Right lobe of liver (tissue), 6 donors: ENCODE data around the gene RPS5. TPM values are rescaled to one million over a fixed set of nuclear protein-coding genes. Genes with fewer than 3 reads are reported as not detected.

ENCODE experiments used
- ATAC-seq, 4 donors: fragments of 200-7000 bp; cut with Tn5 transposase; one replicate each; pipeline ENCODE4 v1.9.1; 2020; ENCODE audit warnings: mild to moderate bottlenecking in 4 of 4, moderate library complexity in 4 of 4
- DNase-seq, 3 donors: peaks; one replicate each; pipeline ENCODE4 v3.0.0-alpha.2; 2020
- H3K27ac ChIP-seq, 3 donors: fragments of 200-600 bp; one replicate each; pipeline ENCODE4 v1.8.0; 2022
- H3K27me3 ChIP-seq, 2 donors: fragments of 200-600 bp; one replicate each; pipeline ENCODE4 v1.8.0; 2022
- H3K36me3 ChIP-seq, 4 donors: fragments of 200-600 bp; sonication (generic) in 1 of 4; one replicate each; pipeline versions ENCODE4 v1.5.1 to v1.8.0; 2017 to 2022; ENCODE audit warnings: control low read depth in 1 of 4
- H3K4me1 ChIP-seq, 4 donors: fragments of 200-600 bp; sonication (generic) in 1 of 4; one replicate each; pipeline versions ENCODE4 v1.5.1 to v1.8.0; 2017 to 2022; ENCODE audit warnings: control low read depth in 1 of 4
- H3K4me3 ChIP-seq, 3 donors: fragments of 200-600 bp; one replicate each; pipeline ENCODE4 v1.8.0; 2022
- H3K9me3 ChIP-seq, 4 donors: fragments of 200-600 bp; sonication (generic) in 1 of 4; one replicate each; pipeline versions ENCODE4 v1.5.1 to v1.8.0; 2017 to 2022; ENCODE audit warnings: control low read depth in 1 of 4
- POLR2A ChIP-seq: fragments of 450-650 bp; IDR thresholded peaks from one replicate; pipeline ENCODE4 v1.6.1; 2017; ENCODE audit warnings: antibody characterized with exemption, mild to moderate bottlenecking
- WGBS: methylation state at CpG from one replicate; pipeline ENCODE4 v1.1.6; 2018; ENCODE audit warnings: low coverage, low lambda C conversion rate; ENCODE audit not compliant: insufficient coverage; ENCODE audit errors: missing lambda C conversion rate; 5-methylcytosine and 5-hydroxymethylcytosine counted together
- intact Hi-C, 2 donors: fragments of 100-400 bp; cut with DNase I; formaldehyde crosslinking; loops; one replicate each; pipeline versions ENCODE4 v1.11.2 to v1.14.1; 2022
- total RNA-seq, 6 experiments: library from RNA; depleted of rRNA in 2 of 6; stranded (reverse); fragments of >200 nt in 2 of 6; fragmentation: NEBNext Ultra II Directional in 3 of 6; extraction: Animal tissue kit (Norgen Biotek cat#: 25700) in 3 of 6; gene quantifications; one replicate each; pipeline versions ENCODE4 v1.1.0 to v1.2.4, GENCODE V29; 2016 to 2023
- TF ChIP-seq, protein P1 (sequence below), 4 donors: fragments of 200-600 bp in 3 of 4; fragments of 450-650 bp in 1 of 4; IDR thresholded peaks; one replicate each; pipeline versions ENCODE4 v1.5.1 to v1.8.0; 2016 to 2022; ENCODE audit warnings: antibody characterized with exemption in 4 of 4, mild to moderate bottlenecking in 2 of 4
- donor health status: DM: no; HTN: yes; CAD: no.
- donor health status: DM: no; HTN: no; CAD: no.
- donor health status: DM: no; HTN: no; CAD: no.
- donor health status: DM: no; HTN: yes; CAD: no.
- donor health status: DM: no; HTN: yes; CAD: no.

The RPS5 gene
- total RNA-seq, 6 experiments from 2014 or later, result 274 to 637 (median 304) TPM

DNA sequence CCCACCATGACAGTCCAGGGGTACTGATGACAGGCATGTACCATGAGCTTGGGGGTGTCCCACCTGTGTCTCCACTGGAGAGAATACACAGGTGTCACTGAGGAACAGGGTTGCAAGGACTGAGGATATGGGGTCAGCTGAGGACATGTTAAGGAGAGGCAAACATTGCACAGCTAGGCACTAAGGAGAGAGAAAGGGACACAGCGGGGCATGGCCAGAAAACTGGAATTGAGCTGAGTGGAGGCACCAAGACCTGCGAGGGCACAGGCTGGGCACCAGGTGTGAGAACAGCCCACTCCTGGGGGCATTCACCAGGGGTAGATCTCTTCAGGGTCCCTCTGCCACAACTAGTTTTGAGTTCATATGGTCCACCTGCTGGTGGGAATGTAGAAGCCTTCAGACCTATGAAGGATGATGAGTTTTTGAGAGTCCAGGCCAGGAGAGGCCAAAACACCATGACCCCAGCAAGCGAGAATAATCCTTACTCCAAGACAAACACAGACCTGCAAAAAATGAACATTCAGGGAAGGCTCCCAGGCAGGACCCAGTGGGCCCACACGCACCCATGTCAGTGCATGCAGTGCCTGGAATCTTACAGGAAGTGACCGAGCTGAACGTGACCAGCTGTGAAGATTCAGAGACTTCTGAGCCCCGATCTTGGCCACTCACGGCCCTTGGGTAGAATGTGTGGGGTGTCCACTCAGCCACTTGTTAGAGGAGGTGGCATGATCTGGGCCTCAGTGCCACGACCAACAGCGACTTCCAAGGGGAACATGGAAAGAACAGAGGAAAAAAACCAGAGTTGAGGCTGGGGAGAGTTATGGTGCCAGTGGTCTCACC lies 20.0 kb downstream of the RPS5 start:
- intact Hi-C loops, result no loop called here
- no peak for DNase-seq
- TF ChIP-seq, protein P1, sequence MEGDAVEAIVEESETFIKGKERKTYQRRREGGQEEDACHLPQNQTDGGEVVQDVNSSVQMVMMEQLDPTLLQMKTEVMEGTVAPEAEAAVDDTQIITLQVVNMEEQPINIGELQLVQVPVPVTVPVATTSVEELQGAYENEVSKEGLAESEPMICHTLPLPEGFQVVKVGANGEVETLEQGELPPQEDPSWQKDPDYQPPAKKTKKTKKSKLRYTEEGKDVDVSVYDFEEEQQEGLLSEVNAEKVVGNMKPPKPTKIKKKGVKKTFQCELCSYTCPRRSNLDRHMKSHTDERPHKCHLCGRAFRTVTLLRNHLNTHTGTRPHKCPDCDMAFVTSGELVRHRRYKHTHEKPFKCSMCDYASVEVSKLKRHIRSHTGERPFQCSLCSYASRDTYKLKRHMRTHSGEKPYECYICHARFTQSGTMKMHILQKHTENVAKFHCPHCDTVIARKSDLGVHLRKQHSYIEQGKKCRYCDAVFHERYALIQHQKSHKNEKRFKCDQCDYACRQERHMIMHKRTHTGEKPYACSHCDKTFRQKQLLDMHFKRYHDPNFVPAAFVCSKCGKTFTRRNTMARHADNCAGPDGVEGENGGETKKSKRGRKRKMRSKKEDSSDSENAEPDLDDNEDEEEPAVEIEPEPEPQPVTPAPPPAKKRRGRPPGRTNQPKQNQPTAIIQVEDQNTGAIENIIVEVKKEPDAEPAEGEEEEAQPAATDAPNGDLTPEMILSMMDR (IDR thresholded peaks at IDR 0.05), result peak in 3 of 4 donors; percentile 11 to 21 (median 13)
- TF ChIP-seq POLR2A, result no peak
- Histone ChIP-seq H3K36me3 (no peaks in the 10 kb centered on the region), H3K27me3 (no peaks in the 10 kb centered on the region), H3K27ac (no peak overlapping the region), H3K9me3 (no peaks in the 10 kb centered on the region), H3K4me3 (peak overlapping the region; percentile 73 to 90 (median 82)), H3K4me1 (peaks cover 0 to 17% (median 4%) of the 10 kb centered on the region in 4 donors)
- no peak for ATAC-seq
- WGBS, result 77% methylated on average over 10 of the region's 10 CpGs

DNA sequence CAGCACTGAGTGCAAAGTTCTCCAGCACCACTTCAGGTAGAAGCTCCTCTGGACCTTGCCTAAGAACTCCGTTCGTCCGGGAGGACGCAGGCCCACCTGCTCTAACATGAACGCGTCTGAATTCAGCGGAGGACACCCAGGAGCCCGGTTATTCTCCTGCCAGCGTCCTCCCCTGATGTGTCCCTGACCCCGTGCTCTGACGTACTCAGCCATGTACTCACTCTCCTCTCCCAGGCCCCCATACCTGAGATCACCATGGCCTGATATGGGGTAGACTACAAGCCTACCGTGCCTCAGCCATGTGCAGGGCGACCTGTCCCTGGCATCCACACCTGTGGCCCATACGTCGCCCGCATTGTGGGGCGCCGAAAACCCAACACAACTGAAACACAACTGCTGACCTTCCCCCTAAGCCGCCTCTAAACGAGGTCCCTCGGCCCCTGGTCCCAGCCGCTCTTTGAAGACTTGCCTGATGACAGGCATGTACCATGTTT lies 20.6 kb downstream of the RPS5 start:
- DNase-seq (peak in 1 of 3 donors; percentile 43), ATAC-seq (peak in 2 of 4 donors; percentile 9 to 34)
- Histone ChIP-seq H3K9me3 (no peaks in the 10 kb centered on the region), H3K4me3 (peak overlapping the region; percentile 73 to 90 (median 82)), H3K36me3 (no peaks in the 10 kb centered on the region), H3K4me1 (peaks cover 0 to 14% (median 3%) of the 10 kb centered on the region in 4 donors), H3K27me3 (no peaks in the 10 kb centered on the region), H3K27ac (peak overlapping the region in 2 of 3 donors; percentile 53 to 77)
- TF ChIP-seq POLR2A, result no peak
- TF ChIP-seq, protein P1 (IDR thresholded peaks at IDR 0.05), result no peak
- intact Hi-C loops, result no loop called here
- WGBS, result 11% methylated on average over 10 of the region's 22 CpGs

DNA sequence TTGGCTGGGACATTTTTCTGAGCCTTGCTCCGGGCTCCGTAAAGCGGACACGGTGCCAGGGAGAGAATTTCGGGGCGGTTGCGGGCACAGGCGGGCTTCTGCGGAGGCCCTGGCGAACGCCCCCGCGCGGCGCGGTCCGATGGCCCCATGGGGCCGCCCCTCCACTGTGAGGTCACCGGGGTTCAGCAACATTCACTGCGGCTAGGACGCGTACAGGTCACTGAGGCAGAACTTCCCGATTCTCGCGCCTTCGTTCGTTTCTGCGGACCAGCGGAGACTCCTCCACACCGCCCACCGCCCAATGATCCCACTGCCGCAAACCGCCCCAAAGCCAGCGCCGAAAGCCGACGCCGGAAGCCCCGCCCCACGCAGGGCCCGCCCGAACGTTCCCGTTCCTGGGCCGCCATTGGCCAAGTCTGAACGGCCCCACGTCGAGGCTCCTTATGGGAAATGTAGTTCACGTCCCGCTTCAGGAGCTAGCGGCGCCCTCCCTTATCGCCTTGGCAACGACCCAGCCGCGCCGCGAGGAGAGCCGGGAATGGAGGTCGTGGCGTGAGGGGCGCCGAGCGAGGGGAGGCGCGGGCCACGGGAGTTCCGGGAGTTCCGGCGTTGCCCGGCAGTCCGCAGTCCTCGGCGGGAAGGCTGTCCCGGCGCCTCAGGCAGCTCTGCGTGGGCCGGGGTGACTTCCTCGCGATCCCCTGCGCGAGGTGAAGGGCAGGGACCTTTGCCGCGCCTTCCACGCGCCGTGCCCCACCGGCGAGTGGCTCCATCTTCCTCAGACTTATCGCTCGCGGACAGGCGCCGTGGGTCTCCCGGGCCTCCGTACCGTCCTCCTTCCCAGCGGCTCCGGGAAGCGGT lies 21.3 kb downstream of the RPS5 start, which contains the start of gene ZNF584:
Gene ZNF584 (plus strand): TSS at position 498 of the 858 bp plus-strand sequence. CDS start 499 bp downstream, outside the sequence.
- 0% methylated on average over 22 of the region's 100 CpGs for WGBS
- Histone ChIP-seq H3K9me3 (no peaks in the 10 kb centered on the region), H3K4me1 (peaks cover 0 to 14% (median 3%) of the 10 kb centered on the region in 4 donors), H3K27me3 (no peaks in the 10 kb centered on the region), H3K27ac (peak within 1 kb of the TSS; percentile 27 to 77 (median 59)), H3K4me3 (peak within 1 kb of the TSS; percentile 73 to 90 (median 82)), H3K36me3 (no peaks in the 10 kb centered on the region)
- ATAC-seq, result peak; percentile 94 to 99 (median 98)
- peak; percentile 96 to 97 (median 97) for DNase-seq
- intact Hi-C loops, result no loop called here
- TF ChIP-seq POLR2A, result peak; percentile 83
- TF ChIP-seq, protein P1 (IDR thresholded peaks at IDR 0.05), result no peak

DNA sequence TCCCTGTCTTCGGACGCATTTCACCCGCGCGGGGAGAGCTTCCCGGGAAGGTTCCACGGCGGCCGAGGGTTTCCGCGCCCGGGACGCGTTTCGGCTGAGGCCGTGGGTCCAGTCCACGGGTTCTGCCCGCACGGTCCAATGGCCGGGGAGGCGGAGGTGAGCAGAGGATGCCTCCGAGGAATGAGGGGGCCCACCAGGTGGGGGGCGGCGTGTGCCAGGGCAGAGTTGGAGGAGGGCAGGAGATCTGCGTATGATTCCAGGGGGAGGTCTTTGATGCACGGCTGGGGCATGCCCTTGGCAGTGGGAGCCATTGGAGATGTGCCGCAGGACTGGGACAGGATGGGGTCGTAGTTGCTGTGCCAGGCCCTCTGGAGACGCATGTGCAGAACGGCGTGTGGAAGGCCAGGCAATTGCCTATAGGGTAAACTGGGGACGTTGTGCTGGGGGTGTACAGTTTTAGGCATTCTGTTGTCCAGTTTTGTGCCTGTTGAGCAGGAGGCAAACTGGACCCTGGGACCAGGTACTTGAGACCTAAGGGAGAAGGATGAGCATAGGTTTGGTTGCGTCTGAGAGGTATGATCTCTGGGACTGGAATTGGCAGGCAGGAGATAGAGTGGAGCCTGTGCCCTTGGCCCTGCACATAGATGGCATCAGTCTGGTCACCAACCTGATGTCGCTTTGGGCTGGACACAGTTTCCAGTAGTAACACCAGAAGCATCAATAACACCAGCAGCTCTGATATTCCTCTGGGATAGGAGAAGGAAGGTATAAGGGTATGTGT lies 22.1 kb downstream of the RPS5 start:
- no peaks in the 10 kb centered on the region for H3K9me3 ChIP-seq
- H3K27me3 ChIP-seq, result no peaks in the 10 kb centered on the region
- H3K27ac ChIP-seq, result peak overlapping the region; percentile 27 to 77 (median 59)
- whole genome bisulfite sequencing, result 2% methylated on average over 18 of the region's 34 CpGs
- peak; percentile 8 to 21 (median 12) for ATAC-seq
- intact Hi-C loops, result no loop called here
- peaks cover 0 to 14% (median 3%) of the 10 kb centered on the region in 4 donors for H3K4me1 ChIP-seq
- H3K4me3 ChIP-seq, result peak overlapping the region; percentile 73 to 90 (median 82)
- DNase-seq, result peak in 2 of 3 donors; percentile 48 to 60
- no peaks in the 10 kb centered on the region for H3K36me3 ChIP-seq
- no peak for TF ChIP-seq POLR2A
- TF ChIP-seq, protein P1 (IDR thresholded peaks at IDR 0.05), result no peak
